K562 (cell line): ENCODE data around the gene UNC13A. TPM values are rescaled to one million over a fixed set of nuclear protein-coding genes. Genes with fewer than 3 reads are reported as not detected.

Source experiments
- BRD9 ChIP-seq: fragments of 450-650 bp; IDR thresholded peaks from 2 replicates; pipeline ENCODE4 v1.6.1; 2018; ENCODE audit warnings: low read depth; ENCODE audit not compliant: partially characterized antibody
- CREB1 ChIP-seq, 2 experiments: sonication (generic) in 1 of 2; formaldehyde crosslinking in 1 of 2; IDR thresholded peaks; 2 replicates each; pipeline versions ENCODE4 v1.6.1 to v1.8.0; 2012 to 2022; ENCODE audit warnings: inconsistent platforms in 1 of 2, mild to moderate bottlenecking in 1 of 2, missing genetic modification reagents in 1 of 2, moderate library complexity in 1 of 2
- DIDO1 ChIP-seq: fragments of 450-650 bp; IDR thresholded peaks from 2 replicates; pipeline ENCODE4 v1.6.1; 2016; ENCODE audit warnings: low read depth, missing biosample characterization, missing genetic modification characterization
- ETV5 ChIP-seq: sonication (generic); formaldehyde crosslinking; IDR thresholded peaks from 2 replicates; pipeline ENCODE4 v1.4.0; 2020; ENCODE audit warnings: low read depth, mild to moderate bottlenecking, missing genetic modification reagents
- GABPB1 ChIP-seq: sonication (generic); formaldehyde crosslinking; IDR thresholded peaks from 2 replicates; pipeline ENCODE4 v1.8.0; 2022; ENCODE audit warnings: mild to moderate bottlenecking, missing genetic modification reagents
- GATAD2B ChIP-seq: fragments of 450-650 bp; IDR thresholded peaks from 2 replicates; pipeline ENCODE4 v1.6.1; 2017; ENCODE audit warnings: mild to moderate bottlenecking, borderline replicate concordance
- HMGXB4 ChIP-seq: sonication (generic); formaldehyde crosslinking; IDR thresholded peaks from 2 replicates; pipeline ENCODE4 v1.8.1; 2023; ENCODE audit warnings: mild to moderate bottlenecking, missing genetic modification reagents
- ILF3 ChIP-seq: fragments of 450-650 bp; IDR thresholded peaks from 2 replicates; pipeline ENCODE4 v1.6.1; 2018; ENCODE audit warnings: antibody characterized with exemption, mild to moderate bottlenecking, moderate library complexity, borderline replicate concordance
- MNT ChIP-seq, 2 experiments: fragments of 450-650 bp; conservative IDR thresholded peaks; 2 replicates each; pipeline ENCODE4 v1.6.1; 2017; ENCODE audit warnings: mild to moderate bottlenecking in 2 of 2, moderate library complexity in 2 of 2
- PKNOX1 ChIP-seq: fragments of 450-650 bp; IDR thresholded peaks from 2 replicates; pipeline ENCODE4 v1.6.1; 2016
- POLR2A ChIP-seq: fragments of 450-650 bp; conservative IDR thresholded peaks from 2 replicates; pipeline ENCODE4 v1.6.1; 2016
- SFPQ ChIP-seq: fragments of 200-400 bp; formaldehyde crosslinking; IDR thresholded peaks from 2 replicates; pipeline ENCODE4 v1.6.1; 2017; ENCODE audit warnings: mild to moderate bottlenecking, low read depth, low read length, moderate library complexity
- SNIP1 ChIP-seq: fragments of 450-650 bp; IDR thresholded peaks from 2 replicates; pipeline ENCODE4 v1.7.1; 2017; ENCODE audit warnings: low read depth, mild to moderate bottlenecking
- TFAP4 ChIP-seq: sonication (generic); formaldehyde crosslinking; IDR thresholded peaks from 2 replicates; pipeline ENCODE4 v1.8.0; 2022; ENCODE audit warnings: missing genetic modification reagents, mild to moderate bottlenecking, moderate library complexity, borderline replicate concordance
- UBTF ChIP-seq, 2 experiments: IDR thresholded peaks; 2 replicates each; pipeline ENCODE4 v1.6.1; 2012; ENCODE audit warnings: improper control_type of control experiment in 2 of 2, low read depth in 2 of 2, low read length in 2 of 2, borderline replicate concordance in 1 of 2
- ZNF584 ChIP-seq: fragments of 200-800 bp; sonication (Bioruptor generic); IDR thresholded peaks from 2 replicates; pipeline ENCODE4 v1.6.1; 2016; ENCODE audit warnings: low read depth, mild to moderate bottlenecking, missing genetic modification characterization, missing compliant biosample characterization
- ZSCAN32 ChIP-seq: fragments of 450-650 bp; formaldehyde crosslinking; IDR thresholded peaks from 2 replicates; pipeline ENCODE4 v1.4.0; 2020; ENCODE audit warnings: mild to moderate bottlenecking, moderate library complexity
- polyA plus RNA-seq, 8 experiments: library from polyadenylated mRNA; depleted of rRNA in 4 of 8; stranded (reverse) in 5 of 8; unstranded in 3 of 8; fragments of >200 nt; fragmentation: Nextera tagmentation in 2 of 8; fragmentation: Illumina TruSeq in 1 of 8; extraction: Ambion mirVana in 2 of 8; extraction: Trizol in 1 of 8; gene quantifications; 2 replicates each; pipeline versions ENCODE4 v1.2.1 to v1.2.3, GENCODE V29; 2011 to 2014; ENCODE audit warnings: inconsistent platforms in 1 of 8, missing spikeins in 1 of 8
- total RNA-seq, 7 experiments: library from RNA; depleted of rRNA in 6 of 7; stranded (reverse); fragments of >200 nt in 6 of 7; fragmentation: Illumina TruSeq in 2 of 7; extraction: Trizol in 2 of 7; gene quantifications; 2 replicates each; pipeline versions ENCODE4 v1.2.1 to v1.2.3, GENCODE V29; 2011 to 2021; ENCODE audit warnings: low replicate concordance in 1 of 7

The UNC13A gene
- total and polyA plus RNA-seq, 9 of the 15 experiments (the other 6 are each of a cell fraction or from before 2014, with no cell fraction given): 0.03 to 1.0 (median 0.25) TPM

GRCh38 chr19:17579661-17580244 is 108.4 kb downstream of the UNC13A start (continued):
- TF ChIP-seq ILF3 (no peak), POLR2A (peak; percentile 53), MNT (conservative IDR thresholded peaks at IDR 0.05) (peak; percentile 94 to 97), UBTF (IDR thresholded peaks at IDR 0.05; ENCODE audit: borderline replicate concordance in 1 of 2, low read depth in 2 of 2, low read length in 2 of 2) (no peak), TFAP4 (CRISPR knock-in tag) (peak; percentile 97), GATAD2B (no peak), HMGXB4 (CRISPR knock-in tag) (no peak), CREB1 (IDR thresholded peaks at IDR 0.05) (no peak), CREB1 (CRISPR knock-in tag; IDR thresholded peaks at IDR 0.05) (peak; percentile 54; the same call in 1 of the 2 replicates), ETV5 (no peak), BRD9 (no peak), SFPQ (no peak), ZNF584 (no peak), DIDO1 (tag) (no peak), SNIP1 (no peak), ZSCAN32 (CRISPR knock-in tag) (no peak), GABPB1 (CRISPR knock-in tag) (peak; percentile 65; the same call in 1 of the 2 replicates), PKNOX1 (peak; percentile 72)
